Spleen (tissue), 11 donors: ENCODE measurements around the gene MFN2. TPM values are rescaled to one million over a fixed set of nuclear protein-coding genes. Genes with fewer than 3 reads are reported as not detected.

Source experiments
- DNase-seq: peaks from one replicate; pipeline ENCODE4 v3.0.0-alpha.2; 2020
- H3K27ac ChIP-seq, 8 donors: fragments of 200-600 bp; sonication (generic) in 7 of 8; 1 replicate in 4 of 8; 2 replicates in 4 of 8; pipeline versions ENCODE4 v1.5.0 to v1.8.0; 2016 to 2021; ENCODE audit warnings: inconsistent platforms in 4 of 8, mild to moderate bottlenecking in 4 of 8, moderate library complexity in 1 of 8
- H3K27me3 ChIP-seq, 7 donors: fragments of 200-600 bp; sonication (generic) in 6 of 7; replicated peaks in 1 of 7; 1 replicate in 4 of 7; 2 replicates in 3 of 7; pipeline versions ENCODE4 v1.5.0 to v1.8.0; 2016 to 2021; ENCODE audit warnings: inconsistent platforms in 3 of 7, mild to moderate bottlenecking in 1 of 7
- H3K36me3 ChIP-seq, 6 donors: fragments of 200-600 bp; sonication (generic) in 5 of 6; 1 replicate in 4 of 6; 2 replicates in 2 of 6; pipeline versions ENCODE4 v1.5.0 to v1.8.0; 2016 to 2021; ENCODE audit warnings: inconsistent platforms in 2 of 6
- H3K4me1 ChIP-seq, 6 donors: fragments of 200-600 bp; sonication (generic) in 5 of 6; 1 replicate in 3 of 6; 2 replicates in 3 of 6; pipeline versions ENCODE4 v1.5.0 to v1.8.0; 2016 to 2021; ENCODE audit warnings: inconsistent platforms in 3 of 6
- H3K4me3 ChIP-seq, 8 donors: fragments of 200-600 bp; sonication (generic) in 7 of 8; 1 replicate in 4 of 8; 2 replicates in 4 of 8; pipeline versions ENCODE4 v1.5.0 to v1.8.0; 2016 to 2021; ENCODE audit warnings: inconsistent platforms in 4 of 8, mild to moderate bottlenecking in 4 of 8, moderate library complexity in 2 of 8
- H3K9me3 ChIP-seq, 8 donors: fragments of 200-600 bp; sonication (generic) in 7 of 8; 1 replicate in 4 of 8; 2 replicates in 4 of 8; pipeline versions ENCODE4 v1.5.0 to v1.8.0; 2016 to 2021; ENCODE audit warnings: inconsistent platforms in 4 of 8
- CTCF ChIP-seq, 11 experiments: fragments of 200-600 bp in 7 of 11; fragments of 450-650 bp in 4 of 11; sonication (generic) in 4 of 11; IDR thresholded peaks in 8 of 11; conservative IDR thresholded peaks in 3 of 11; 1 replicate in 7 of 11; 2 replicates in 4 of 11; pipeline versions ENCODE4 v1.4.0 to v1.8.0; 2016 to 2021; ENCODE audit warnings: antibody characterized with exemption in 11 of 11, inconsistent platforms in 4 of 11, mild to moderate bottlenecking in 1 of 11
- POLR2A ChIP-seq, 3 donors: fragments of 450-650 bp; IDR thresholded peaks; one replicate each; pipeline ENCODE4 v1.5.1; 2017; ENCODE audit warnings: antibody characterized with exemption in 3 of 3, mild to moderate bottlenecking in 1 of 3
- POLR2AphosphoS5 ChIP-seq, 3 donors: sonication (generic); formaldehyde crosslinking; IDR thresholded peaks; one replicate each; pipeline ENCODE4 v1.5.1; 2017; ENCODE audit warnings: antibody characterized with exemption in 3 of 3
- WGBS, 5 donors: extraction: QIAGEN DNeasy Blood & Tissue Kit in 3 of 5; methylation state at CpG; one replicate each; pipeline versions ENCODE4 v1.1.5 to v1.1.7; 2013 to 2018; 5-methylcytosine and 5-hydroxymethylcytosine counted together
- intact Hi-C: fragments of 100-400 bp; cut with DNase I; formaldehyde crosslinking; loops from one replicate; pipeline ENCODE4 v1.15.0; 2023; ENCODE audit warnings: low total_unique reads
- polyA plus RNA-seq, 3 donors: library from polyadenylated mRNA; stranded (reverse); fragments of 200-250 nt; gene quantifications; one replicate each; pipeline ENCODE4 v1.2.1, GENCODE V29; 2013
- total RNA-seq, 7 donors: library from RNA; depleted of rRNA in 3 of 7; stranded (reverse); fragments of >200 nt in 3 of 7; fragmentation: NEBNext Ultra II Directional in 4 of 7; extraction: Animal tissue kit (Norgen Biotek cat#: 25700) in 4 of 7; gene quantifications; one replicate each; pipeline versions ENCODE4 v1.1.0 to v1.2.1, GENCODE V29; 2016 to 2021
- donor health status: healthy with polysubstance abuse.
- donor health status: DM: no; HTN: no; CAD: no; lungs with moderate emphysema.
- donor health status: DM: no; HTN: no; CAD: no.
- donor health status: Bipolar disorder and iron deficiency.
- donor health status: healthy.
- donor health status: DM: no; HTN: no; CAD: no.
- donor health status: DM: yes; HTN: yes; CAD: no.

The MFN2 gene
- total and polyA plus RNA-seq, 10 donors = 14.8 to 69.6 (median 60.5) TPM

- TF ChIP-seq POLR2AphosphoS5 (IDR thresholded peaks at IDR 0.05) = no peak
- TF ChIP-seq POLR2A (IDR thresholded peaks at IDR 0.05) = no peak
- TF ChIP-seq CTCF (IDR thresholded peaks at IDR 0.05 in 8 of 11, conservative IDR thresholded peaks at IDR 0.05 in 3 of 11) = no peak
- Histone ChIP-seq H3K4me1 (peaks cover 23 to 65% (median 51%) of the 10 kb centered on the region in 6 donors), H3K27ac (peak overlapping the region; percentile 79 to 99 (median 96)), H3K36me3 (peaks cover 0 to 50% (median 32%) of the 10 kb centered on the region in 6 donors), H3K27me3 (no peaks in the 10 kb centered on the region), H3K9me3 (no peaks in the 10 kb centered on the region), H3K4me3 (peak overlapping the region in 7 of 8 donors; percentile 67 to 99 (median 88))
- intact Hi-C loops = no loop called here
- DNase-seq = peak; percentile 86
- 66 to 75% (median 69%) methylated on average over 27 to 29 of the region's 29 CpGs for WGBS, 5 donors
Observed at GRCh38 chr1:11979028-11979850, 1.0 kb upstream of the MFN2 start.

GRCh38 chr1:11980676-11980972 is 380 bp downstream of the MFN2 start:
- no peak for DNase-seq
- 1 to 4% (median 1%) methylated on average over 12 of the region's 12 CpGs for WGBS, 5 donors
- no peak for TF ChIP-seq POLR2AphosphoS5 (IDR thresholded peaks at IDR 0.05)
- TF ChIP-seq POLR2A (IDR thresholded peaks at IDR 0.05) = no peak
- no peak for TF ChIP-seq CTCF (IDR thresholded peaks at IDR 0.05 in 8 of 11, conservative IDR thresholded peaks at IDR 0.05 in 3 of 11)
- H3K27me3 ChIP-seq = no peaks in the 10 kb centered on the region
- peaks cover 26 to 78% (median 60%) of the 10 kb centered on the region in 6 donors for H3K4me1 ChIP-seq
- intact Hi-C loops = no loop called here
- peak overlapping the region; percentile 79 to 99 (median 96) for H3K27ac ChIP-seq
- peaks cover 0 to 50% (median 30%) of the 10 kb centered on the region in 6 donors for H3K36me3 ChIP-seq
- peak overlapping the region; percentile 36 to 99 (median 84) for H3K4me3 ChIP-seq
- H3K9me3 ChIP-seq = no peaks in the 10 kb centered on the region

DNA sequence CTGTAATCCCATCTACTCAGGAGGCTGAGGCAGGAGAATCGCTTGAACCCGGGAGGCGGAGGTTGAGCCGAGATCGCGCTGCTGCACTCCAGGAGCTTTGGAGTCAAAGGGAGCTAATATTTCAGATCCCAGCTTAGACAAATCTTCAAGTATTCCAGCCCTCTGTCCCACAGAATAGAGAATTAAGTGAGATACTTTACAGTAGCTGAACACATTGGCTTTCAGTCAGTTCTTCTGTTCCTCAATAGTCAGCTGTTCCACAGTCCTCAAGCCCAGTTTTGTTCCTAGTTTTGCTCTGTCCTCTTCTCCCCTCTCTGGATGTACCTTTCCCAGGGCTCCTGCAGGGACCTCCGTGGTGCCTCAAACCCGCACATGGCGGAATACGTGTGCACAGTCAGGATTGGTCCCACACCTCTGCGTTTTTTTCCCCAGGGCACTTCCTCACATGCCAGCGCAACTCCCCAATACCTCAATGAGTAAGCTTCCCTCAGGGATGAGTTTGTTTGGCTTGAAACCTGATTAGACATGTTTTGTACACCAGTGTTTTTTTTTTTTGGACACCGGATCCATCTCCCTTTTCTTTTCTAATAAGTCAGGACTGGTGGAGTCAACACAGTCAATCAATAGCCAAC is 1.2 kb downstream of the MFN2 start:
- Histone ChIP-seq H3K27me3 (no peaks in the 10 kb centered on the region), H3K4me1 (peaks cover 26 to 87% (median 63%) of the 10 kb centered on the region in 6 donors), H3K4me3 (peak overlapping the region in 6 of 8 donors; percentile 72 to 99 (median 90)), H3K36me3 (peaks cover 0 to 50% (median 35%) of the 10 kb centered on the region in 6 donors), H3K27ac (peak overlapping the region in 5 of 8 donors; percentile 3 to 99 (median 96)), H3K9me3 (no peaks in the 10 kb centered on the region)
- WGBS, 5 donors = 89 to 92% (median 91%) methylated on average over 13 of the region's 13 CpGs
- TF ChIP-seq POLR2AphosphoS5 (IDR thresholded peaks at IDR 0.05) = no peak
- TF ChIP-seq POLR2A (IDR thresholded peaks at IDR 0.05) = no peak
- TF ChIP-seq CTCF (IDR thresholded peaks at IDR 0.05 in 8 of 11, conservative IDR thresholded peaks at IDR 0.05 in 3 of 11) = no peak
- DNase-seq = no peak
- intact Hi-C loops = no loop called here

DNA sequence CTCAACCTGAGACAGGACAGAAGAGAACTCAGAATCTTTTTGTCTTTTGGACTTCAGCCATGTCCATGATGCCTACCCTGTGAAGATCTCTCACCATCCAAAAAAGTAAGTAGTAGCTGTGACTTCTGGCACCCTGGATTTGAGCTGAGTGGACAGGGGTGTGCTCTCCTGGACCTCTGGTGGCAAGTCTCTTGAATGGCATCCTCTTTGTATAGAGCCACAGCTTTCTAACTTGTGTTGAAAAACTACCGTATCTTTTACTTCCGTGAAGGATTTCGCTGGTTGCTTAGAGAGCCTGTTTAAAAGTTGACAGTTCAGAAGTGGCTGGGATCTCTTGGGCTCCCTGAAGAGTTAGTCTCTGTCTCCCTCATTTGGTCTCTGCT is 1.8 kb downstream of the MFN2 start:
- peaks cover 0 to 55% (median 35%) of the 10 kb centered on the region in 6 donors for H3K36me3 ChIP-seq
- H3K27ac ChIP-seq = peak overlapping the region in 3 of 8 donors; percentile 96 to 99 (median 96)
- TF ChIP-seq POLR2AphosphoS5 (IDR thresholded peaks at IDR 0.05) (no peak), CTCF (IDR thresholded peaks at IDR 0.05 in 8 of 11, conservative IDR thresholded peaks at IDR 0.05 in 3 of 11) (peak in 4 of 11 experiments; percentile 21 to 53 (median 34)), POLR2A (IDR thresholded peaks at IDR 0.05) (no peak)
- intact Hi-C loops = no loop called here
- DNase-seq = no peak
- H3K27me3 ChIP-seq = no peaks in the 10 kb centered on the region
- peaks cover 26 to 92% (median 65%) of the 10 kb centered on the region in 6 donors for H3K4me1 ChIP-seq
- WGBS, 5 donors = 71 to 98% (median 82%) methylated on average over 3 of the region's 3 CpGs
- no peaks in the 10 kb centered on the region for H3K9me3 ChIP-seq
- peak overlapping the region in 1 of 8 donors; percentile 99 for H3K4me3 ChIP-seq
